Right lobe of liver (tissue), 6 donors: ENCODE results near the gene DACH1. TPM values are rescaled to one million over a fixed set of nuclear protein-coding genes. Genes with fewer than 3 reads are reported as not detected.

Experiments
- ATAC-seq, 4 donors: fragments of 200-7000 bp; cut with Tn5 transposase; one replicate each; pipeline ENCODE4 v1.9.1; 2020; ENCODE audit warnings: mild to moderate bottlenecking in 4 of 4, moderate library complexity in 4 of 4
- DNase-seq, 3 donors: peaks; one replicate each; pipeline ENCODE4 v3.0.0-alpha.2; 2020
- H3K27ac ChIP-seq, 3 donors: fragments of 200-600 bp; one replicate each; pipeline ENCODE4 v1.8.0; 2022
- H3K27me3 ChIP-seq, 2 donors: fragments of 200-600 bp; one replicate each; pipeline ENCODE4 v1.8.0; 2022
- H3K36me3 ChIP-seq, 4 donors: fragments of 200-600 bp; sonication (generic) in 1 of 4; one replicate each; pipeline versions ENCODE4 v1.5.1 to v1.8.0; 2017 to 2022; ENCODE audit warnings: control low read depth in 1 of 4
- H3K4me1 ChIP-seq, 4 donors: fragments of 200-600 bp; sonication (generic) in 1 of 4; one replicate each; pipeline versions ENCODE4 v1.5.1 to v1.8.0; 2017 to 2022; ENCODE audit warnings: control low read depth in 1 of 4
- H3K4me3 ChIP-seq, 3 donors: fragments of 200-600 bp; one replicate each; pipeline ENCODE4 v1.8.0; 2022
- H3K9me3 ChIP-seq, 4 donors: fragments of 200-600 bp; sonication (generic) in 1 of 4; one replicate each; pipeline versions ENCODE4 v1.5.1 to v1.8.0; 2017 to 2022; ENCODE audit warnings: control low read depth in 1 of 4
- CTCF ChIP-seq, 4 donors: fragments of 200-600 bp in 3 of 4; fragments of 450-650 bp in 1 of 4; IDR thresholded peaks; one replicate each; pipeline versions ENCODE4 v1.5.1 to v1.8.0; 2016 to 2022; ENCODE audit warnings: antibody characterized with exemption in 4 of 4, mild to moderate bottlenecking in 2 of 4
- POLR2A ChIP-seq: fragments of 450-650 bp; IDR thresholded peaks from one replicate; pipeline ENCODE4 v1.6.1; 2017; ENCODE audit warnings: antibody characterized with exemption, mild to moderate bottlenecking
- WGBS: methylation state at CpG from one replicate; pipeline ENCODE4 v1.1.6; 2018; ENCODE audit warnings: low coverage, low lambda C conversion rate; ENCODE audit not compliant: insufficient coverage; ENCODE audit errors: missing lambda C conversion rate; 5-methylcytosine and 5-hydroxymethylcytosine counted together
- intact Hi-C, 2 donors: fragments of 100-400 bp; cut with DNase I; formaldehyde crosslinking; loops; one replicate each; pipeline versions ENCODE4 v1.11.2 to v1.14.1; 2022
- total RNA-seq, 6 experiments: library from RNA; depleted of rRNA in 2 of 6; stranded (reverse); fragments of >200 nt in 2 of 6; fragmentation: NEBNext Ultra II Directional in 3 of 6; extraction: Animal tissue kit (Norgen Biotek cat#: 25700) in 3 of 6; gene quantifications; one replicate each; pipeline versions ENCODE4 v1.1.0 to v1.2.4, GENCODE V29; 2016 to 2023
- donor health status: DM: no; HTN: yes; CAD: no.
- donor health status: DM: no; HTN: no; CAD: no.
- donor health status: DM: no; HTN: no; CAD: no.
- donor health status: DM: no; HTN: yes; CAD: no.
- donor health status: DM: no; HTN: yes; CAD: no.

DACH1 gene
- total RNA-seq, 6 experiments from 2014 or later = 0.80 to 1.5 (median 0.94) TPM

- Histone ChIP-seq H3K27ac (no peak overlapping the region), H3K4me1 (no peaks in the 10 kb centered on the region), H3K27me3 (no peaks in the 10 kb centered on the region), H3K9me3 (no peaks in the 10 kb centered on the region), H3K36me3 (no peaks in the 10 kb centered on the region), H3K4me3 (no peak overlapping the region)
- TF ChIP-seq CTCF (IDR thresholded peaks at IDR 0.05) (no peak), POLR2A (no peak)
- DNase-seq (no peak), ATAC-seq (no peak)
- intact Hi-C loops = no loop called here
These were observed 353.5 kb downstream of the DACH1 start for GRCh38 chr13:71513411-71514033.

- Histone ChIP-seq H3K4me1 (no peaks in the 10 kb centered on the region), H3K27me3 (no peaks in the 10 kb centered on the region), H3K27ac (no peak overlapping the region), H3K9me3 (no peaks in the 10 kb centered on the region), H3K36me3 (no peaks in the 10 kb centered on the region), H3K4me3 (no peak overlapping the region)
- DNase-seq = no peak
- WGBS = 39% methylated on average over 3 of the region's 3 CpGs
- no peak for ATAC-seq
- TF ChIP-seq CTCF (IDR thresholded peaks at IDR 0.05) (no peak), POLR2A (no peak)
- intact Hi-C loops = no loop called here
These were observed 363.2 kb downstream of the DACH1 start for GRCh38 chr13:71503781-71504180.

GRCh38 chr13:71499944-71500514, 367.0 kb downstream of the DACH1 start:
- DNase-seq = no peak
- ATAC-seq = peak in 1 of 4 donors; percentile 27
- Histone ChIP-seq H3K36me3 (no peaks in the 10 kb centered on the region), H3K27me3 (no peaks in the 10 kb centered on the region), H3K9me3 (no peaks in the 10 kb centered on the region), H3K4me1 (no peaks in the 10 kb centered on the region), H3K4me3 (no peak overlapping the region), H3K27ac (no peak overlapping the region)
- TF ChIP-seq POLR2A = no peak
- TF ChIP-seq CTCF (IDR thresholded peaks at IDR 0.05) = no peak
- WGBS = 33% methylated on average over 4 of the region's 4 CpGs
- intact Hi-C loops = no loop called here

GRCh38 chr13:71499235-71499634, 367.8 kb downstream of the DACH1 start:
- intact Hi-C loops = no loop called here
- ATAC-seq (no peak), DNase-seq (no peak)
- Histone ChIP-seq H3K27ac (no peak overlapping the region), H3K4me1 (no peaks in the 10 kb centered on the region), H3K36me3 (no peaks in the 10 kb centered on the region), H3K4me3 (no peak overlapping the region), H3K9me3 (no peaks in the 10 kb centered on the region), H3K27me3 (no peaks in the 10 kb centered on the region)
- 43% methylated on average over 2 of the region's 2 CpGs for WGBS
- TF ChIP-seq CTCF (IDR thresholded peaks at IDR 0.05) = no peak
- TF ChIP-seq POLR2A = no peak

GRCh38 chr13:71493189-71493588, 373.8 kb downstream of the DACH1 start:
- H3K9me3 ChIP-seq = no peaks in the 10 kb centered on the region
- TF ChIP-seq POLR2A = no peak
- no peak for TF ChIP-seq CTCF (IDR thresholded peaks at IDR 0.05)
- H3K27me3 ChIP-seq = no peaks in the 10 kb centered on the region
- no peak overlapping the region for H3K27ac ChIP-seq
- ATAC-seq (no peak), DNase-seq (no peak)
- no peaks in the 10 kb centered on the region for H3K4me1 ChIP-seq
- H3K4me3 ChIP-seq = no peak overlapping the region
- intact Hi-C loops = no loop called here
- 44% methylated on average over 2 of the region's 2 CpGs for WGBS
- H3K36me3 ChIP-seq = no peaks in the 10 kb centered on the region
